Fibroblast of lung (primary cell): Measurements from ENCODE around the gene MAP3K6. TPM values are rescaled to one million over a fixed set of nuclear protein-coding genes. Genes with fewer than 3 reads are reported as not detected.

Experiments
- DNase-seq, 2 donors: peaks; one replicate each; pipeline versions ENCODE4 v3.0.0 to v3.0.0-alpha.2; 2010; ENCODE audit warnings: low read depth in 2 of 2
- H2AFZ ChIP-seq: 2 replicates; pipeline ENCODE4 v1.5.1; 2012; ENCODE audit warnings: low read length, control low read depth, inconsistent platforms
- H3K27ac ChIP-seq: 2 replicates; pipeline ENCODE4 v1.5.1; 2011; ENCODE audit warnings: low read length, control low read depth; ENCODE audit not compliant: insufficient read depth
- H3K27me3 ChIP-seq: 2 replicates; pipeline ENCODE4 v1.5.1; 2011; ENCODE audit warnings: mild to moderate bottlenecking, low read length; ENCODE audit not compliant: control insufficient read depth, insufficient read depth
- H3K36me3 ChIP-seq: 2 replicates; pipeline ENCODE4 v1.5.1; 2011; ENCODE audit warnings: low read length; ENCODE audit not compliant: control insufficient read depth, insufficient read depth
- H3K4me1 ChIP-seq: 2 replicates; pipeline ENCODE4 v1.5.1; 2011; ENCODE audit warnings: low read length; ENCODE audit not compliant: control insufficient read depth, insufficient read depth; ENCODE audit errors: extremely low read depth
- H3K4me2 ChIP-seq: 2 replicates; pipeline ENCODE4 v1.5.1; 2011; ENCODE audit warnings: low read length, control low read depth; ENCODE audit not compliant: insufficient read depth; ENCODE audit errors: extremely low read depth
- H3K4me3 ChIP-seq, 4 experiments: fragments of 200-600 bp in 1 of 4; sonication (generic) in 1 of 4; replicated peaks in 1 of 4; 2 replicates each; pipeline ENCODE4 v1.5.1; 2011 to 2016; ENCODE audit warnings: low read length in 4 of 4, low read depth in 3 of 4, mild to moderate bottlenecking in 3 of 4, control low read depth in 2 of 4, inconsistent platforms in 1 of 4, mixed read lengths in 1 of 4; ENCODE audit not compliant: insufficient read depth in 1 of 4; ENCODE audit errors: control extremely low read depth in 1 of 4
- H3K79me2 ChIP-seq: 2 replicates; pipeline ENCODE4 v1.5.1; 2012; ENCODE audit warnings: mild to moderate bottlenecking, low read length, inconsistent platforms; ENCODE audit not compliant: control insufficient read depth, insufficient read depth
- H3K9ac ChIP-seq: 2 replicates; pipeline ENCODE4 v1.5.1; 2011; ENCODE audit warnings: mild to moderate bottlenecking, low read length, control low read depth; ENCODE audit not compliant: insufficient read depth
- H3K9me3 ChIP-seq: 2 replicates; pipeline ENCODE4 v1.5.1; 2012; ENCODE audit warnings: low read depth, low read length; ENCODE audit not compliant: control insufficient read depth, insufficient read depth
- H4K20me1 ChIP-seq: 2 replicates; pipeline ENCODE4 v1.5.1; 2011; ENCODE audit warnings: low read length; ENCODE audit not compliant: control insufficient read depth, insufficient read depth; ENCODE audit errors: extremely low read depth
- CTCF ChIP-seq, 2 donors: IDR thresholded peaks in 1 of 2; conservative IDR thresholded peaks in 1 of 2; 1 replicate in 1 of 2; 2 replicates in 1 of 2; pipeline ENCODE4 v1.5.1; 2011 to 2012; ENCODE audit warnings: low read length in 2 of 2, control low read depth in 1 of 2, inconsistent platforms in 1 of 2, low read depth in 1 of 2, mild to moderate bottlenecking in 1 of 2
- EZH2 ChIP-seq: IDR thresholded peaks from 2 replicates; pipeline ENCODE4 v1.5.1; 2012; ENCODE audit warnings: low read length, control low read depth, mild to moderate bottlenecking; ENCODE audit errors: missing control alignments
- polyA plus RNA-seq, 2 donors: library from polyadenylated mRNA; depleted of rRNA in 1 of 2; stranded (reverse) in 1 of 2; unstranded in 1 of 2; fragments of >200 nt; gene quantifications; 2 replicates each; pipeline ENCODE4 v1.2.1, GENCODE V29; 2011 to 2012; ENCODE audit warnings: missing spikeins in 1 of 2
- total RNA-seq: library from RNA; depleted of rRNA; stranded (reverse); fragments of >200 nt; gene quantifications from 2 replicates; pipeline ENCODE4 v1.2.1, GENCODE V29; 2014

Gene MAP3K6
- total and polyA plus RNA-seq, 2 donors (not counting 1 experiment from before 2014, with no cell fraction given): 8.3 to 11.5 TPM

GRCh38 chr1:27343639-27344025 is 23.1 kb downstream of the MAP3K6 start:
- Histone ChIP-seq H3K36me3 (no peaks in the 10 kb centered on the region), H3K9me3 (no peaks in the 10 kb centered on the region), H3K4me1 (peaks cover 8% of the 10 kb centered on the region), H3K27ac (no peak overlapping the region), H3K9ac (no peak overlapping the region), H3K79me2 (no peaks in the 10 kb centered on the region), H3K27me3 (no peaks in the 10 kb centered on the region), H4K20me1 (no peaks in the 10 kb centered on the region), H2AFZ (no peak overlapping the region), H3K4me2 (no peak overlapping the region), H3K4me3 (no peak overlapping the region)
- DNase-seq: no peak
- TF ChIP-seq CTCF (conservative IDR thresholded peaks at IDR 0.05 in 1 of 2, IDR thresholded peaks at IDR 0.05 in 1 of 2; ENCODE audit: low read depth in 1 of 2, low read length in 2 of 2) (no peak), EZH2 (no peak)

GRCh38 chr1:27342778-27343638 is 23.8 kb downstream of the MAP3K6 start:
- Histone ChIP-seq H2AFZ (no peak overlapping the region), H3K27me3 (no peaks in the 10 kb centered on the region), H3K4me3 (no peak overlapping the region), H3K79me2 (no peaks in the 10 kb centered on the region), H3K36me3 (no peaks in the 10 kb centered on the region), H3K4me1 (peaks cover 8% of the 10 kb centered on the region), H3K9ac (no peak overlapping the region), H4K20me1 (no peaks in the 10 kb centered on the region), H3K27ac (no peak overlapping the region), H3K9me3 (no peaks in the 10 kb centered on the region), H3K4me2 (no peak overlapping the region)
- TF ChIP-seq EZH2 (no peak), CTCF (conservative IDR thresholded peaks at IDR 0.05 in 1 of 2, IDR thresholded peaks at IDR 0.05 in 1 of 2; ENCODE audit: low read depth in 1 of 2, low read length in 2 of 2) (no peak)
- no peak for DNase-seq

- no peaks in the 10 kb centered on the region for H3K27me3 ChIP-seq
- H3K4me1 ChIP-seq: peaks cover 8% of the 10 kb centered on the region
- TF ChIP-seq CTCF (conservative IDR thresholded peaks at IDR 0.05 in 1 of 2, IDR thresholded peaks at IDR 0.05 in 1 of 2; ENCODE audit: low read depth in 1 of 2, low read length in 2 of 2) (no peak), EZH2 (no peak)
- H4K20me1 ChIP-seq: no peaks in the 10 kb centered on the region
- H3K9me3 ChIP-seq: no peaks in the 10 kb centered on the region
- no peak for DNase-seq
- no peak overlapping the region for H3K9ac ChIP-seq
- no peak overlapping the region for H2AFZ ChIP-seq
- no peak overlapping the region for H3K27ac ChIP-seq
- H3K4me2 ChIP-seq: no peak overlapping the region
- no peaks in the 10 kb centered on the region for H3K36me3 ChIP-seq
- no peak overlapping the region for H3K4me3 ChIP-seq
- no peaks in the 10 kb centered on the region for H3K79me2 ChIP-seq
Measured at GRCh38 chr1:27342391-27342777, 24.4 kb downstream of the MAP3K6 start.
